ENCODE measurements around the gene SMYD4.

The SMYD4 gene

GRCh38 chr17:1853698-1854097 lies 24.0 kb upstream of the SMYD4 start:
- no peak overlapping the region for H3K4me3 ChIP-seq (ENCODE audit: low read length)
- DNase-seq (ENCODE audit: low read depth) = no peak
- TF ChIP-seq, protein P1, sequence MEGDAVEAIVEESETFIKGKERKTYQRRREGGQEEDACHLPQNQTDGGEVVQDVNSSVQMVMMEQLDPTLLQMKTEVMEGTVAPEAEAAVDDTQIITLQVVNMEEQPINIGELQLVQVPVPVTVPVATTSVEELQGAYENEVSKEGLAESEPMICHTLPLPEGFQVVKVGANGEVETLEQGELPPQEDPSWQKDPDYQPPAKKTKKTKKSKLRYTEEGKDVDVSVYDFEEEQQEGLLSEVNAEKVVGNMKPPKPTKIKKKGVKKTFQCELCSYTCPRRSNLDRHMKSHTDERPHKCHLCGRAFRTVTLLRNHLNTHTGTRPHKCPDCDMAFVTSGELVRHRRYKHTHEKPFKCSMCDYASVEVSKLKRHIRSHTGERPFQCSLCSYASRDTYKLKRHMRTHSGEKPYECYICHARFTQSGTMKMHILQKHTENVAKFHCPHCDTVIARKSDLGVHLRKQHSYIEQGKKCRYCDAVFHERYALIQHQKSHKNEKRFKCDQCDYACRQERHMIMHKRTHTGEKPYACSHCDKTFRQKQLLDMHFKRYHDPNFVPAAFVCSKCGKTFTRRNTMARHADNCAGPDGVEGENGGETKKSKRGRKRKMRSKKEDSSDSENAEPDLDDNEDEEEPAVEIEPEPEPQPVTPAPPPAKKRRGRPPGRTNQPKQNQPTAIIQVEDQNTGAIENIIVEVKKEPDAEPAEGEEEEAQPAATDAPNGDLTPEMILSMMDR (conservative IDR thresholded peaks at IDR 0.05; ENCODE audit: low read depth, low read length) = no peak

DNA sequence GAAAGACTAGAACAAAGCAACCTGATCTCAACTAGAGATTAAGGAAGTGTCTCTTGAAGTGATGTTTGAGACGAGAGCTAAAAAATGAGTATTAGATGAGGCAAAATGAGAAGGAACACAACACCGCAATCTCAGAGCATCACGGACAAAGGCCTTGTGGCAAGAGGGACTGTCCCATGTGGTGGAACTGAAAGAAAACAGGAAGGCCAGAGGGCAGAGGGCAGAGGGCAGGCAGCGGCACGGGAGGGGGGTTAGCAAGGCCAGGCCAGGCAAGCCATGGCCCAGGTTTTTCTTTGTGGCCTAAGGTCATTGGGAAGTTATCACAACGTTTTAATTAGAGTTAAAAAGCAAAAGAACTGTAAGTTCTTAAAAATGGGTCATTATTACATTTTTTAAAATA lies 22.6 kb upstream of the SMYD4 start:
- H3K4me3 ChIP-seq (ENCODE audit: low read length) = no peak overlapping the region
- TF ChIP-seq, protein P1 (conservative IDR thresholded peaks at IDR 0.05; ENCODE audit: low read depth, low read length) = no peak
- DNase-seq (ENCODE audit: low read depth) = no peak

DNA sequence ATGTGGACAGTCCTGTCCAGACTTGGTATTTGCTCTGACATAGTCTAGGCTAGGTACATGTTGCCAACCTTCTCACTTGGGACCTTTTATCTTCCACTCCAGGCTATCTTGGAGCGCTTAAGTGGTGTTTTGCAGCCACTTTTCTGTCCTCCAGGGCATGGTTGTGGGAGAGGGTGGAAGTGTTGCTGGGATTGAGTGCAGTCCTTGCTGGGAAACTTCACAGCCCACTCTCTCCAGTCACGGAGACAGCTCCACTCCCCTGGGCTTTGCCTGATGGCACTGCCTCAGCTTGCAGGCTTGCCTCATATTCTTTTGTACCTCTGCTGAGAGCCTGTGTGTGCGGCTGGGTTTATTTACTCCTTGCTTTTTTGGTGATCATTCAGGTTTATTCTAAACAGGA lies 17.5 kb upstream of the SMYD4 start:
- H3K4me3 ChIP-seq (ENCODE audit: low read length) = no peak overlapping the region
- no peak for DNase-seq (ENCODE audit: low read depth)
- TF ChIP-seq, protein P1 (conservative IDR thresholded peaks at IDR 0.05; ENCODE audit: low read depth, low read length) = no peak

DNA sequence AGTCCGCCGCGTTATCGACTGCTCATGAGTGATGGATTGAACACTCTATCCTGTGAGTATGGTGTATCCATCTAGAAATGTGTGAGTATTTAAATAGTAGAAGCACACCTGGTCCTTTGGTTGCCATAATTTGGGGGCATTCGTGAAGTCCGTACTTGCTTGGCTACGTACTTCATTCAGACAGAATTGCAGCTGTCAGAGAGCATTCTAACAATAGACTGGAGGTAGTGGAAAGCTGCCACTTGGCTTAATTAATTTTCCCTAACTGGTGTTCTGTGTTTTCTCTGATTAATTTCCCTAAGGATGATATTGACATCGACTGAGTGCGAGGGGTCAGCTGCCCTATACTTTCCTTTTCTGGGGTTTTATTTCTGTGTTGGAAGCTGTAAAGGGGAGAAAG lies 14.2 kb upstream of the SMYD4 start:
- DNase-seq (ENCODE audit: low read depth) = no peak
- TF ChIP-seq, protein P1 (conservative IDR thresholded peaks at IDR 0.05; ENCODE audit: low read depth, low read length) = no peak
- H3K4me3 ChIP-seq (ENCODE audit: low read length) = no peak overlapping the region

DNA sequence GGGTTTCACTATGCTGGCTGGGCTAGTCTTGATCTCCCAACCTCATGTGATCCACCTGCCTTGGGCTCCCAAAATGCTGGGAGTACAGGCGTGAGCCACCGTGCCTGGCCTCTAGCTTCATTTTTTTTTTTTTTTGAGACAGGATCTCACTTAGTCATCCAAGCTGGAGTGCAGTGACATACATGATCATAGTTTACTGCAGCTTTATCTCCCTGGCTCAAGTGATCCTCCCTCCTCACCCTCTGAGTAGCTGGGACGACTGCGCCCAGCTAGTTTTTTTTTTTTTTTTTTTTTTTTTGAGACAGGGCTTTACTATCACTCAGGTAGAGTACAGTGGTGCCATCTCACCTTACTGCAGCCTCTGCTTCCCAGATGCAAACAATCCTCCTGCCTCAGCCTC lies 9.8 kb upstream of the SMYD4 start:
- DNase-seq (ENCODE audit: low read depth) = no peak
- no peak overlapping the region for H3K4me3 ChIP-seq (ENCODE audit: low read length)
- TF ChIP-seq, protein P1 (conservative IDR thresholded peaks at IDR 0.05; ENCODE audit: low read depth, low read length) = no peak

- TF ChIP-seq, protein P1 (conservative IDR thresholded peaks at IDR 0.05; ENCODE audit: low read depth, low read length) = no peak
- DNase-seq (ENCODE audit: low read depth) = no peak
- no peak overlapping the region for H3K4me3 ChIP-seq (ENCODE audit: low read length)
Measured at GRCh38 chr17:1834380-1835149, 4.9 kb upstream of the SMYD4 start.

GRCh38 chr17:1830288-1830687 lies 586 bp upstream of the SMYD4 start:
- TF ChIP-seq, protein P1 (conservative IDR thresholded peaks at IDR 0.05; ENCODE audit: low read depth, low read length) = no peak
- peak overlapping the region; percentile 70 for H3K4me3 ChIP-seq (ENCODE audit: low read length)
- no peak for DNase-seq (ENCODE audit: low read depth)
